ENCODE results near the gene PLPPR1. TPM values are rescaled to one million over a fixed set of nuclear protein-coding genes. Genes with fewer than 3 reads are reported as not detected.

PLPPR1 gene
- total RNA-seq, 1 experiment from 2014 or later = not detected

- DNase-seq (ENCODE audit: low read depth) = peak; percentile 93
Observed at GRCh38 chr9:101039581-101039980, 11.1 kb downstream of the PLPPR1 start.

DNA sequence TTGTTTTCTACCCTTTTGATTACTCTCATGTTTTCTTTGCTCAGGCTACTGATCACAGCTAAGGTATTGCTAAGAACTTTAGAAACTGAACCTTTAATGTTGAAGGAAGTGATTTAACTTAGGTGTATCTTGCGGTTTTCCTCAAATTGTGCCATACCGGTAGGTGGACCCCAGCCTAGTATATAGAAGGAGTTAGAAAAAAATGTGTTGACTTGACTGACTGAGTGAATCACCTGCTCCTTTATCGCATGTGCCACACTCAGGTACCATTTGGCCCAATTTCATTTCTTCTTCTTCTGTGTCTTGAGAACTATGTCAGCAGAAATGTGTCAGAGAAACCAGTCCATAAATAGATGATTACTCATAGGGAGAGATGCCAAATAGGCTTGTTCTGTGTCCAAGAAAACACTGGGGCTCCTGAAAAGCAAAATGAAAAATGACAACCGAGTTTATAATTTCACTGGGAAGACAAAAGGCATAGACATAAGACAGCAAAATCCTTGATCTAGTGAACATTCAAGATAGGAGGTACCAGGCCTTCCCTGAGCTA, 19.4 kb downstream of the PLPPR1 start:
- peak; percentile 53 for DNase-seq (ENCODE audit: low read depth)

DNA sequence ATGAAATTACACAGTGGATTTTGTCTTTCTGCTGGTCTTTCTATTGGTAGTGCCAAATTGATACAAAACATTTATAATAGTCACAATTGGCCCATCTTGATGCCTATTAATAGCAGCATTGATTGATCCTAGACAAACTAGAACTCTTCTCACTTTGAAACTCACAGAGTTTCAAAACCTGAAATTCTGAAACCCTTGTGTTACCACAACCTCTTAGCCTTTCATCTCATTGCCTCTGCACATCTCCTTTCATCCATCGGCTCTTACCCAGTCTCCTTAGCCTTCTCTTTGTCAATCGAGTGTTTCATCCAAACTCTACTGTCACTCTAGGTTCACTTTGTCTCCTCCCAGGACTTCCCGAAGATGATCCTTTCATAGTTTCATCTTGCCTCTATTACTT, 22.1 kb downstream of the PLPPR1 start:
- DNase-seq (ENCODE audit: low read depth) = no peak

GRCh38 chr9:101054657-101055056, 26.1 kb downstream of the PLPPR1 start:
- DNase-seq (ENCODE audit: low read depth) = no peak

- DNase-seq (ENCODE audit: low read depth) = no peak
Observed at GRCh38 chr9:101055516-101055915, 27.0 kb downstream of the PLPPR1 start.

- DNase-seq (ENCODE audit: low read depth) = no peak
Observed at GRCh38 chr9:101062686-101063085, 34.2 kb downstream of the PLPPR1 start.

DNA sequence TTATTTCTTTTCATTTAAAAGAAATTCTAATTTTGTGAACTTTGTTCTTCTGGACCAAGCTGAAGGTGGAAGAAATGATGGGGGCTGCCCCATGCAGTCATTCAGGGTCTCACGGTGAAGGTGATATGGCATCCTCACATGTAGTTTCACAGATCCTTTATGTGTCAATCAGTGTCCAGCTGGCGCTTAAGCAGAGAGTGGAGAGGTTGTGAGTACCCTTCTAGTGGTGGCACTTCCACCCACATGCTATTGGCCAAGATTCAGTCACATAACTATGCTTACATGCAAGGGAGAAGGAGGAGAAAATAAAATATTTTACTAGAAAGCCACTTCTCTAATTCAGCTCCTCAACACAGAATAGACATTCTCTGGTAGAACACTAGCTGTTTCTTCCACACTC, 34.7 kb downstream of the PLPPR1 start:
- no peak for DNase-seq (ENCODE audit: low read depth)

DNA sequence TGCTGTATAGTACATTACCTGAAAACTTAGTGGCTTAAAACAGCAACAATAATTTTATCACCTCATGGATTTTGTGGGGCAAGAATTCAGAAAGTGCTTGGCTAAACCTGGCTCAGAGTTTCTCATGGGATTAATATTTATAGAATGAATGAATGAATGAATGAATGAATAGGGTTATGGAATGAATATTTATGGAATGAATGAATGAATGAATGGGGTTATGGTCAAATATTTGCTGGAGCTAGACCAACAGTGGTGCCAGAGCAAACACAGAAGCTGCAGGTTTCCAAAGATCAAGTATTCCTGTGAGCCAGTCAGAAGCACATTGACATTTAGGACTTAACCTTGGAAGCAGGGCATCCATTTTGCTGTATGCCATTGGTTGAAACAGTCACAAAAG, 35.7 kb downstream of the PLPPR1 start:
- no peak for DNase-seq (ENCODE audit: low read depth)

DNA sequence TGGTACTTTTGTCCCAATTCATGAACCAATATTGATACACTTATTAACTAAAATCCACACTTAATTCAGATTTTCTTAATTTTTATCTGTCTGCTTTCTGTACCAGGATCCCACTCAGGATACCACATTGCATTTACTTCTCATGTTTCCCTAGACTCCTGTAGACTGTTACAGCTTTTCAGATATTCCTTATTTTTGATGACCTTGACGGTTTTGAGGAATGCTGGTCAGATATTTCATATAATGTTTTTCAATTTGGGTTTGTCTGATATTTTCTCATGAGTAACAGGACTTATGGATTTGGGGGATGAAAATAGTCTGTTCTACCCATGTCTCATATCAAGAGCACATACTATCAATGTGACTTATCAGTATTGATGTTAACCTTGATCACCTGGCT, 37.4 kb downstream of the PLPPR1 start:
- DNase-seq (ENCODE audit: low read depth) = no peak

DNA sequence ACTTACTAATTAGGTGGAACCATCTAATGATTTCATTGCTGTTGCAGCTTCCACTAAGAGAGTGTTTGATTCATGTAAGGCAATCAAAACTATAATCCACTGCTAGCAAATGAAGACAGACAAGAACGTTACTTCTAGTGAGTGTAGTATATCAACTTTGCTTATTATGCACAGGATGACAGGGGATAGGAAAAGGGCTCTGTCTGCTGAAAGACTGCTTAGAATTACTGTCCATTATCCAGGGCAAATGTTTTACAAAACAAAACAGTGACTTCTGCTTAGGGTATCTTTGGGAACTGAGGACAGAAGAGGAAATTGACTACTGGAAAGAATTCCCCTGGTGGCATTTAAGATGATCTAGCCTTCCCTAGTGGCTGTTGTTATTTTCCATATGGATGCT, 40.2 kb downstream of the PLPPR1 start:
- DNase-seq (ENCODE audit: low read depth) = no peak

DNA sequence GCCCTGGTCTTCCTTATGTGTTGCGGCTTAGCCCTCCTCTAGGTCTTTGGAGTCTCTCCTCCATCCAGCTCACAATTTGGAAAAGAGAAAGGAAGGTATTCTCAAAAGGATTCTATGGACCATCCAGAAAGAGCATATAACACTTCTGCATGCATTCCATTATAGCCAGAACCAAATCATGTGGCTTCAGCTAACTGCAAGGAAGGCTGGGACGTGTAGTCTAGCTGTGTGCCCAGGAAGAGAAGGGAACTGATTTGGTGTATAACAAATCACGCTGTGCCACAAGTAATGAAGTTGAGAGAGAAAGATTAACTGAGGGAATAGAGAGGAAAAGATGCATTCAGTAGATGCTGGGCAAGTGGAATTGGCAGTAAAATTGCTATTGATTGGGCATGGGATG, 43.7 kb downstream of the PLPPR1 start:
- DNase-seq (ENCODE audit: low read depth) = no peak

- no peak for DNase-seq (ENCODE audit: low read depth)
Observed at GRCh38 chr9:101073122-101073521, 44.6 kb downstream of the PLPPR1 start.

DNA sequence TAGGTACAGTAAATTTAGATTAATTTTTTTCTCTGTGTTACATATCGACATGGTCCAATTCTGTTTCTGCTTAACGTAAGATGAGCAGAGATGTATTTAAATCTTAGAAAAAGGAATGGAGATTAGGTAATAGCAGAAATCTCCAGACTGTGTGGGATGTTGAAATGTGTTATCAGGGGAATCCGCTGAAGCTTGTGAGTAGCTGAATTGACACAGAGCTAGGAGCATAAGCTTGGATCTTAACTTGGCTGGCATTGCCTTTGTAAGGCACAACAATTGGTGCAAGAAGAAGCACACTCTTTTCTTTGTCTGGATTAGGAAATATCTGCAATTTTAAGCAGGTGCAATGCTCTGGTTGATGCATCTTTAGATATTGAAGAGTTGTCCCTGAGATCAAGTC, 53.1 kb downstream of the PLPPR1 start:
- DNase-seq (ENCODE audit: low read depth) = no peak

- DNase-seq (ENCODE audit: low read depth) = no peak
Observed at GRCh38 chr9:101083448-101084202, 55.1 kb downstream of the PLPPR1 start.

- DNase-seq (ENCODE audit: low read depth) = no peak
Observed at GRCh38 chr9:101087426-101087825, 58.9 kb downstream of the PLPPR1 start.

DNA sequence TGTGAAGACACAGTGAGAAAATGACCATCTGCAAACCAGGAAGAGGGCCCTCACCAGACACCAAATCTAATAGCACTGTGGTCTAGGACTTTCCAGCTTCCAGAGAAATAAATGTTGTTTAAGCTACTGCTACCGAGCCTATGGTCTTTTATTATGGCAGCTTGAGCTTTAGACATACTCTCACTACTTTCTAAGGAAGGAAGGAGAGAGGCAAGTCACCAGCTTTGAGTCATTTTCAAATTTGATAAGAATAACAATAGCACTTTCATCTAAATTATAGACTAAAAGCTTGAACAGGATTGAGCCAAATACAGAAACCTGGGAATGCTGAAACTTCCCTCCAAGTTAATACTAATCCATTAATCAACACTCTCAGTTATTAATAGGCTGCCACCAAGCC, 64.4 kb downstream of the PLPPR1 start:
- no peak for DNase-seq (ENCODE audit: low read depth)

DNA sequence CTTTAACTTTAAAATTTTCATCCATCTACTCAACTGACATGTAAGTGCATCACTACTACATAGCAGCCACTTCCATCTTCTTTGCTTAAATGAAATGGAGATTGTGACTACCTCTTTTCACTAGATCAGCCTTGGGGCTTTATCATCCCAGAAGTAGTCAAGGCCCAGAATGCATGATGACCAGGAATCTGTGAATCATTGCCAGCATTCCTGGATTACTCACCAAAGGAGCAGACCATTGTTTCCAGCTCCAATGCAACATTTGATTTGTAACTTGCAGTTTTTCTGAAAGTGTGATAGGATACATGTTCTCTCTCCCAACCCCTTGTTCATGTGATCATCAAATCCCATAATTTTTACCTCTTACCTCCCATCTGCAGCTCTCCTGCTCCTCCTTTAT, 65.1 kb downstream of the PLPPR1 start:
- peak; percentile 74 for DNase-seq (ENCODE audit: low read depth)

DNA sequence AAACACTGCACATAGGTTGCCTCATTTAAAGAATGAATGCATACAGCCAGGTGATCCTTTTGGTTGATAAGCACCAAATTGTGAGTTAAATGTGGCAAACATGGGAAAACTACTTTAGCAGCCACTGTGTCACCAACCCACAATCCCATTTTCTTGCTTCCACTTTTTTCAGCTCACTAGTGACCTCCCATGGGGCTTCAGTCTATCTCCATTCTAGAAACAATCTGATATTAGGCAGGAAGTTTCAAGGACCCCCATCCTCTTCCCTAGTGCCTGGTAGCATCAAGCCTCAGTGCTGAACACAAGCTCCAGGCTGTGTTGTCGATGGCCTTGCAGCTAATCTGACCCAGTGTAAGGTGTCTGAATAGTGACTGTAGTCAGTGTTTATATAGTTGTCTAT, 66.2 kb downstream of the PLPPR1 start:
- DNase-seq (ENCODE audit: low read depth) = no peak

GRCh38 chr9:101097210-101097609, 68.7 kb downstream of the PLPPR1 start:
- no peak for DNase-seq (ENCODE audit: low read depth)

- no peak for DNase-seq (ENCODE audit: low read depth)
Observed at GRCh38 chr9:101098392-101098791, 69.9 kb downstream of the PLPPR1 start.

DNA sequence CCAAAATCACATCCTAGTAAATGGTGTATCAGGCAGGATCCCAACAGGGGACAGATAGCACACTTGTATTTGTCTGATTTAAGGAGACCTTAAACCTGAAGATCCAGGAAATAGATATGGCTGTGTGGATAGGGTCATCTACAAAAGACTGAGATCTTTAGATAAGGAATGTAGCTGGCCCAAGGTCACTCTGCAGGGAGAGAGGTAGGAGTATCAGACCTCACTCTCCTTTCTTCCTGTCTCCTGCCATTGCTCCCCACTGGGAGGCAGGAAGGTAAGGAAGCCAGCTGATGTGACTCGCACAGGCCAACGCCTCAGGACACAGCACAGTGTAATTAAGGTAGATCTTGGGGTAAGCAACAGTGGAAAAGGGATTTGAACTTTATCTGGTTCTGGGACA, 85.8 kb downstream of the PLPPR1 start:
- DNase-seq (ENCODE audit: low read depth) = no peak

DNA sequence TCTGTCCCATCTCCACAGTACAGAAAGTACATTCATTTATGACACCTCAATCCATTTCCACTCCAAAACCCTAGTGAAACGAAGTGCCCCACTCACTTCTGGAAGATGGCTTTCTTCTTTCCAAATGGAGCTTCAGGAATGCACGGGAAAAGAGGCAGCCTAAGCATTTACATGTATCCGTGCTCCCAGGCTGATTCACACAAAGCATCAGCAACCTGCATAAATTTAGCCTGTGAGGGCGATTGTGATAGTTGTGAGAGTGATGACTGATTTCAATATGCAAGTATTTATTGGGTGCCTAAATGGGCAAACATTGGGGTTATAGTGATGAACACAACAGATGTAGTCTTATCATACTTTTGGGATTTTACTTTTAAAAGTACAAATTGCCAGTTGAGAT, 86.6 kb downstream of the PLPPR1 start:
- no peak for DNase-seq (ENCODE audit: low read depth)

DNA sequence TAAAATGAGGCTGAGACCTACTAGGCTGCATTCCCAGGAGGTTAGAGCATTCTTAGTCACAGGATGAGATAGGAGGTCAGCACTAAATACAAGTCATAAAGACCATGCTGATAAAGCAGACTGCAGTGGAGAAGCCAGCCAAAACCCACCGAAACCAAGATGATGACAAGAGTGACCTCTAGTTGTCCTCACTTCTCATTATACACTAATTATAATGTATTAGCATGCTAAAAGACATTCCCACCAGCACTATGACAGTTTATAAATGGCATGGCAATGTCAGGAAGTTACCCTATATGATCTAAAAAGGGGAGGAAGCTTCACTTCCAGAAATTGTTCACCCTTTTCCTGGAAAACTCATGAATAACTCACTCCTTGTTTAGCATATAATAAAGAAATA, 88.6 kb downstream of the PLPPR1 start:
- no peak for DNase-seq (ENCODE audit: low read depth)

Measured in HT1080 (cell line).